MCF 10A (cell line): Measurements from ENCODE around the gene TUBGCP5. TPM values are rescaled to one million over a fixed set of nuclear protein-coding genes. Genes with fewer than 3 reads are reported as not detected.

Experiments
- BruUV-seq: library from RNA; stranded (reverse); fragments of 400-500 nt; replicated peaks from 2 replicates; lab custom pipeline; 2021; lab: Mats Ljungman, UMichigan
- CTCF ChIA-PET: fragments of 300-600 bp; sonication (Branson Sonifier 250); formaldehyde crosslinking; extraction: SDS; loops from one replicate; lab custom pipeline; 2021; ENCODE audit warnings: antibody characterized with exemption, inconsistent platforms; lab: Yijun Ruan, JAX
- POLR2A ChIA-PET: fragments of 300-600, 350-650 bp; sonication (Branson Sonifier 250); formaldehyde crosslinking; extraction: SDS; loops from one replicate; lab custom pipeline; 2020; ENCODE audit warnings: antibody characterized with exemption, inconsistent platforms; lab: Yijun Ruan, JAX
- DNase-seq: peaks from one replicate; pipeline ENCODE4 v3.0.0-alpha.2; 2018; ENCODE audit not compliant: unreplicated experiment
- H3K27ac Mint-ChIP-seq: one replicate; pipeline ENCODE4 v1.8.0; 2022; ENCODE audit warnings: mild to moderate bottlenecking, low read depth, mixed read lengths; ENCODE audit not compliant: unreplicated experiment
- H3K27me3 Mint-ChIP-seq: one replicate; pipeline ENCODE4 v1.8.0; 2022; ENCODE audit warnings: mixed read lengths; ENCODE audit not compliant: insufficient read depth, unreplicated experiment
- H3K36me3 Mint-ChIP-seq: one replicate; pipeline ENCODE4 v1.8.0; 2022; ENCODE audit warnings: mild to moderate bottlenecking, moderate library complexity, mixed read lengths; ENCODE audit not compliant: insufficient read depth, unreplicated experiment
- H3K4me1 Mint-ChIP-seq: one replicate; pipeline ENCODE4 v1.8.0; 2022; ENCODE audit warnings: mixed read lengths; ENCODE audit not compliant: insufficient read depth, unreplicated experiment
- H3K4me3 Mint-ChIP-seq: one replicate; pipeline ENCODE4 v1.8.0; 2022; ENCODE audit warnings: mild to moderate bottlenecking, moderate library complexity, mixed read lengths; ENCODE audit not compliant: unreplicated experiment
- H3K9me3 Mint-ChIP-seq: one replicate; pipeline ENCODE4 v1.8.0; 2022; ENCODE audit warnings: mixed read lengths; ENCODE audit not compliant: unreplicated experiment
- intact Hi-C: fragments of 100-400 bp; cut with micrococcal nuclease; formaldehyde crosslinking; loops from 2 replicates; pipeline ENCODE4 v1.14.1; 2022
- total RNA-seq: library from RNA; stranded (reverse); gene quantifications from 2 replicates; pipeline ENCODE4 v1.2.3, GENCODE V29; 2022
- TF ChIP-seq, protein P1 (sequence below): fragments of 200-600 bp; IDR thresholded peaks from one replicate; pipeline ENCODE4 v1.8.0; 2022; ENCODE audit warnings: antibody characterized with exemption, mild to moderate bottlenecking; ENCODE audit not compliant: unreplicated experiment

Gene TUBGCP5
- total RNA-seq, 1 experiment from 2014 or later = 15.7 TPM

DNA sequence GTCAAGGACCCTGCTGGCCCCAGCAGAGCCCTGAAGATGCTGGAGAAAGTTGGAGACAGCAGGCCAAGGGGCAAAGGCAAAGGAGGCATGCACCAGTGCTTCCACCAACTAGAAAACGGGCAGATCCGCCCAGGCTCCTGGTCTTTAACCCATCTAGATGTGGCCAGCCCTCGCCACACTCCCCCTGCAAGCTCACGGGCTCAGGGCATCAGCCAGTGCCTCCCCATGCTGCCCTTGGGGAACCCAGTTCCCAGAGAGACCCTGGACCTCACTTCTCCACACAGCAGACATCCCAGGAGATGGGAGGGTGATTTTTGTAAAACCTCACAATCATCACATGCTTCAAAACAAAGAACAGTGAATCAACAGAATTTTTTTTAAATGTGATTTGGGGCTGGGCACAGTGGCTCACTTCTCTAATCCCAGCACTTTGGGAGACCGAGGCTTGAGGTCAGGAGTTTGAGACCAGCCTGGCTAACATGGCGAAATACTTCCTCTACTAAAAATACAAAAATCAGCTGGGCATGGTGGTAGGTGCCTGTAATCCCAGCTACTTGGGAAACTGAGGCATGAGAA, 83.7 kb downstream of the TUBGCP5 start:
- Mint-ChIP-seq H3K27ac (no peak overlapping the region), H3K36me3 (peaks cover 23% of the 10 kb centered on the region), H3K4me3 (no peak overlapping the region), H3K27me3 (no peaks in the 10 kb centered on the region), H3K4me1 (peaks cover 6% of the 10 kb centered on the region), H3K9me3 (no peaks in the 10 kb centered on the region)
- intact Hi-C loops = no loop called here
- no peak for DNase-seq
- TF ChIP-seq, protein P1, sequence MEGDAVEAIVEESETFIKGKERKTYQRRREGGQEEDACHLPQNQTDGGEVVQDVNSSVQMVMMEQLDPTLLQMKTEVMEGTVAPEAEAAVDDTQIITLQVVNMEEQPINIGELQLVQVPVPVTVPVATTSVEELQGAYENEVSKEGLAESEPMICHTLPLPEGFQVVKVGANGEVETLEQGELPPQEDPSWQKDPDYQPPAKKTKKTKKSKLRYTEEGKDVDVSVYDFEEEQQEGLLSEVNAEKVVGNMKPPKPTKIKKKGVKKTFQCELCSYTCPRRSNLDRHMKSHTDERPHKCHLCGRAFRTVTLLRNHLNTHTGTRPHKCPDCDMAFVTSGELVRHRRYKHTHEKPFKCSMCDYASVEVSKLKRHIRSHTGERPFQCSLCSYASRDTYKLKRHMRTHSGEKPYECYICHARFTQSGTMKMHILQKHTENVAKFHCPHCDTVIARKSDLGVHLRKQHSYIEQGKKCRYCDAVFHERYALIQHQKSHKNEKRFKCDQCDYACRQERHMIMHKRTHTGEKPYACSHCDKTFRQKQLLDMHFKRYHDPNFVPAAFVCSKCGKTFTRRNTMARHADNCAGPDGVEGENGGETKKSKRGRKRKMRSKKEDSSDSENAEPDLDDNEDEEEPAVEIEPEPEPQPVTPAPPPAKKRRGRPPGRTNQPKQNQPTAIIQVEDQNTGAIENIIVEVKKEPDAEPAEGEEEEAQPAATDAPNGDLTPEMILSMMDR = no peak
- BruUV-seq = no TSS peak
- POLR2A ChIA-PET = no interaction called here
- CTCF ChIA-PET = no interaction called here

DNA sequence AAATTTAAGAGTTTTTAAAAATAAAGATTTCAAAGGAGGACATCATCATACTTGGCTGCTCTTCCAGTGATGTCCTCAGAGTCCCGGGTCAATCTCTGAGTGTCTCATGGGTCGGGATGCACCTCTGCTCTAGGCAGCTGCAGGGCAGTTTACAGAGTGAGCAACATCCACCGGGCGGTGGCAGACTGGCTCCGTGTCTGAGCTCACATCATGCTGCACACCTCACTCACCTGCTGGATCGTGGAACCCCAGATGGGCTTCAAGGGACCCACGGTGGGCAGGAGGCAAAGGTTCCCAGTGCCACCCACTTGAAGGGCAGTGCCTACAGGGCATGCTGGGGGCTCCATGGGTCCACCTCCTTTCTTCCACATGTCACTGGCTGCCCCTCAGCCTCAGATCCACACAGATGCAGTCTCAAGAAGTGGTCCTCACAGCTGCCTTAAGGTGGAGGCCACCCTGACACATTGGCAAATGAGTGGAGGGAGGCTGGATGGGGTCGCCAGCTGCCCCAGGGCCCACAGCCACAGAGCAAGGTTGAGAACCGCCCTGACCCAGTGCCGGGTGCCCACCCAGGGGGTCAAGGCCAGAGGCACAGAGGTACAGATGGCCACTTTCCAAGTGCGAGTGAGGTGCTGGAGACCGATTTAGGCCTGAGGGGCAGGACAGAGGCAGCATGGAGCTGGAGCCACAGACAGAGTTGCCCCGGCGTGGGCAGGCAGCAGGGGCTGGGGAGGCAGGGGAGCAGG, 84.4 kb downstream of the TUBGCP5 start:
- Mint-ChIP-seq H3K4me1 (peaks cover 2% of the 10 kb centered on the region), H3K4me3 (no peak overlapping the region), H3K36me3 (peaks cover 23% of the 10 kb centered on the region), H3K27me3 (no peaks in the 10 kb centered on the region), H3K27ac (no peak overlapping the region), H3K9me3 (no peaks in the 10 kb centered on the region)
- BruUV-seq = no TSS peak
- DNase-seq = no peak
- intact Hi-C loops = no loop called here
- TF ChIP-seq, protein P1 = no peak
- ChIA-PET POLR2A (interaction anchor here (0.6 kb wide), 1 partner anchor 97 kb away, joined by 3 read pairs; no protein-coding TSS in a partner anchor), CTCF (no interaction called here)

DNA sequence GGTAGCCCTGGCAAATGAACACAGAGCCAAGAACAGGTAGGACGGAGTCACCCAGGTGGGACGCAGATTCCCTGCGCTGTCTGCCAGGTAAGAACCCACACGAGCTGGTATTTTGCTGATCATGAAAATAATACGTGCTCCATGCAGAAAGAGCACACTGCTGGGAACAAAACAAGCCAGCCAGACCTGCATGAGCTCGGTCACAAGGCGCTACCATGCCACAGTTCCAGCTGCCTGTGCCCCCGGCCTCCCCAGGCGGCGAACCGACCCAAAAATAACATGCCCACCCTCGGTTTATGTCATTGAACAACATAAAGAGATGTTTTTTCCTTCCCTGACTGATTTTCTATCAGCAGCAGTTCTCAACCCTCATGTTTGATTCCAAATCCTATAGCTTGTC, 85.0 kb downstream of the TUBGCP5 start:
- BruUV-seq = no TSS peak
- Mint-ChIP-seq H3K27ac (no peak overlapping the region), H3K36me3 (peaks cover 23% of the 10 kb centered on the region), H3K4me1 (peaks cover 2% of the 10 kb centered on the region), H3K27me3 (no peaks in the 10 kb centered on the region), H3K4me3 (no peak overlapping the region), H3K9me3 (no peaks in the 10 kb centered on the region)
- POLR2A ChIA-PET = no interaction called here
- CTCF ChIA-PET = no interaction called here
- TF ChIP-seq, protein P1 = no peak
- DNase-seq = no peak
- intact Hi-C loops = no loop called here

DNA sequence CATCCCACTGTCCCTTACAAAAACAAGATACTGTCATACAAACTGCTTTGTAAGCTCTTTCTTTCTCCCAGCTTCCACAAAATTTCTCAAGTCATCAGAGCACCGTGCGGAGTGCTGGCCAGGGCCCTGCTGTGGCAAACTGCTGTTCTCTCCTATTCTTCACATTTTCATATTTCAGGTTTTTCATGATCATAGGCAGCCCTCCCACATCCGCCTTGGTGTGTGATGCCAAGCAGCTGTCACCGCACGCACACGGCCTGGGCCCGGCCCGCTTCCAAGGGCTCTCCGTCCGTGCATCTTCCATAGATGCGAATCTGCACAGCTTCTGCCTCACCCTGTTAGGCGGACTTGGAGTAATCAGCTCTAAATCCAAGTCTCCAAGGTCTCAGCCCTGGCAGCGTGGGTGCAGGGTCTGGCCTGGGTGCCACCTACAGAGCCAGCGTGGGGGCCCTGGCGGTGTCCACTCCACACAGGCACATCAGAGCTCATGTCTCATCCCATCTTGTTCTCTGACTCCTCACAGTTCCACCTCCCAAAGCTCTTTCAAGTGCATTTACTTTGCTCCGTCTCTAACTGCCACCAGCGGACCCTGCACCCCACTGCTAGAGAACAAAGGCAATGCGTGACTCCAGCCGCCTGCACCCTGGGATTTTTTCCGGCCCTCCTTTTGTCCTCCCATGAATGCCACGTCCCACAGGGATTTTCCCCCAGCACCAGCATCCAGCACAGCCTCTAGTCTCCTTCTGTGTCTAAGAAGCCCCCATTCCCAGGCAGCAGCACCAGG, 86.4 kb downstream of the TUBGCP5 start:
- CTCF ChIA-PET = interaction anchor here (0.6 kb wide), 1 partner anchor 142 kb away, joined by 5 read pairs; no protein-coding TSS in a partner anchor
- Mint-ChIP-seq H3K27me3 (no peaks in the 10 kb centered on the region), H3K27ac (no peak overlapping the region), H3K4me1 (peaks cover 15% of the 10 kb centered on the region), H3K9me3 (no peaks in the 10 kb centered on the region), H3K36me3 (peaks cover 23% of the 10 kb centered on the region), H3K4me3 (no peak overlapping the region)
- POLR2A ChIA-PET = no interaction called here
- TF ChIP-seq, protein P1 = no peak
- no TSS peak for BruUV-seq
- DNase-seq = no peak
- intact Hi-C loops = no loop called here
